ENCODE data around the gene DLGAP3.
A peak's percentile ranks its signal among the peaks of the same experiment; 100 is the strongest.

The DLGAP3 gene

DNA sequence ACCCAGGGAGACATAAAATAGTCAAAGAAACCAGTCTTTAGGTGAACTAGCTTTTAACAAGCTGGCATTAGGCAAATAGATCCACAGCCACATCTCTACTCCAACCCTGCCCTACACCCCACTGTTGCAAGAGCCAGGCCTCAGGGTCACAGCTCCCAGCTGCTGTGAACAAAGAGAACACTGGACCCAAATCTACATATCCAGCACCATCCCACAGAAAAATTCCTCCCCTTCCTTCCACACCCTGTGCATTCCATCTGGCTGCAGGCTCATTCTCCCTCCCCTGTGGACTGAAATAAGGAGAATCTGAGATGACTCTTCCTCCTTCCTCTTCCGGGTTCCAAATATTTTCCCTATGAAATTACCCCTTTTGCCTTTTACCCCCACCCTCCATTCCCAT, 23.2 kb downstream of the DLGAP3 start:
- DNase-seq: no peak

- DNase-seq: no peak
These were observed 24.4 kb downstream of the DLGAP3 start for GRCh38 chr1:34905098-34905459.

GRCh38 chr1:34904236-34905097, 25.0 kb downstream of the DLGAP3 start:
- DNase-seq: no peak

- DNase-seq: no peak
These were observed 27.5 kb downstream of the DLGAP3 start for GRCh38 chr1:34901919-34902318.

DNA sequence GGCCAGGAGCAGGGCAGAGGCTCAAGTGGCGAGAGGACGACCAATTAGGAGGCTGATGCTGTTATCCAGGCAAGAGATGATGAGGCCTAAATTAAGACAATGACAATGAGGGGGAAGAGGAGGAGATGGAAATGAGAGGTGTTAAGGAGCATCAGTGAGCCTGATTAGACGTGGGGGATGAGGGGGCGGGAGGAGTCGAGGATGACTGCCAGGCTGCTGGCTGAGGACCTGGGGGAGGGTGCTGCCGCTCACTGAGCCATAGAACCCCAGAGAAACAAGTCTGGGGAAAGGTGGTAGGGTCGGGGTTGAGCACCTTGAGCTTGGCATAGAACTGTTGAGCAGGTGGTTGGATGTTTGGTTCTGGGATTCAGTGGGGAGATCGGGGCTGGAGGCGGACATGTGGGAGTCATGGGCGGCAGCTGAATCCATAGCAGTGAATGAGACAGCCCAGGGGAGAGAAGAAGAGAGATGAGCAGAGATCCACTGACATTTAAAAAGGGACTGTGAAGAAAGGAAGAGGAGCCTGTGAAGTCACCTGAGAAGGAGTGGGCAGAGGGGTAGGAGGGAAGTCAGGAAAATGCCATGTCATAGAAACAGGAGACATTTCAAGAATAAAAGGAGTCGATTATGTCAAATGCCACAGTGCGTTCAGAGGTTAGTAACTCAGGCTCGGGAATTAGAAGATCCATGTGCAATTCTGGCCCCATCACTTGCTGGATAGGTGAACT, 28.5 kb downstream of the DLGAP3 start:
- peak in 23 of 56 donors; percentile 8 to 72 (median 37) for DNase-seq

DNA sequence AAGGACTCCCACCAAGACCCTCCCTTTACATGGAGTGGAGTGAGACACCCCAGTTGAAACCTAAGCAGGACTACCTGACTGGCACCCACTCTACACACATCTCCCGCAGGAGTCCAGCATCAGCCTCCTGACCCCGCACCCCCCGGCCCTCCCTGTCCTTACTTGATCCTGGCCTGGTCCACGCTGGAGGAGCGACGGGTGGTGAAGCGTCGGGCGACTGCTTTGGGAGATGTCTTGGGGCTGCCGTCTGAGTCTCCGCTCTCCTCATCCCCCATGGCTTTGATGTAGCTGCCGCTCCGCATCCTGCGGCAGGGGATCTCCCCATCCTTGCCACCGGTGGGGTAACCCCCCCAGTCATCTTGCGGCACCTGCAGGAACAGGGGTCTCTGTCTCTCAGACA, 29.5 kb downstream of the DLGAP3 start:
- DNase-seq: no peak

GRCh38 chr1:34899471-34899870, 30.0 kb downstream of the DLGAP3 start:
- no peak for DNase-seq

DNA sequence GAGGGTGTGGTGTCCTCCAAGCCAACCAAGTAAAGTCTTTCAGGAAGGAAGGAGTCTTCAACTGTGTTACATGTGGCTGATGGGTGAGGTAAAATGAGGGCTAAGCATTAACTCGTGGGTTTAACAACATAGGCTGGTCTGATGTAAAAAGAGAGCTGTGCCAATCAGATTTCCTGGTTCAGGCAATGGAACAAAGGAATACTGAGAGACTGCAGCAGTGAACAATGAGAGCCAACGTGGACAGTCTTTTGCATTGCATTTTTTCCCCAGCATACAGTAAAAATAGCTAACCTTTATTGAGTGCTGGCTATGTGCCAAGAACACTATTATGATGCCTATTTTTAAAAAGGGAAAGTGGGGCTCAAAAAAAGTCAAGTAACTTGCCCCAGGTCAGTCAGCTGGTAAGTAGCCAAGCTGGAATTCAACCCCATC, 31.1 kb downstream of the DLGAP3 start:
- DNase-seq: no peak

- DNase-seq: no peak
These were observed 32.8 kb downstream of the DLGAP3 start for GRCh38 chr1:34896612-34897011.

- no peak for DNase-seq
These were observed 39.7 kb downstream of the DLGAP3 start for GRCh38 chr1:34889705-34890104.

GRCh38 chr1:34887593-34887992, 41.9 kb downstream of the DLGAP3 start:
- no peak for DNase-seq

- peak in 3 of 56 donors; percentile 7 to 28 (median 9) for DNase-seq
These were observed 43.8 kb downstream of the DLGAP3 start for GRCh38 chr1:34885405-34886247.

DNA sequence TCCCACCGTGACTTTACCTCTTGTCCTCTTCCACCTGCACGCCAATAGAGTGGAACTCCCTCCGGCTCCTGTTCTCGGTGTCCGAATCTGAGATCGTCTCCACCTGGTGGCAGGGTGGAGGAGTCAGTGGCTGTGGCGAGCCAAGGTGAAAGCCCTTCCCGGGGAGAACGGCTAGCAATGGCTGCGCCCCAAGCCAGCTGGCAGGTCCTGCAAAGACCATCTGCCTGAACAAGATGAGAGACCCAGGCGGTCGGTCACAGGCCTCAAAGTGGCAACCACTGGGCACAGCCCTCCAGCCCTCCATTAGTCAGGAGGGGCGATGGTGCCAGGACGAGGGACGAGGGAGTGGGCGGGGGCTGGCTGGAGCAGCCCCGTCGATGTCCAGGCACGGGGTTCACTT, 44.5 kb downstream of the DLGAP3 start:
- DNase-seq: no peak

GRCh38 chr1:34884536-34884935, 44.9 kb downstream of the DLGAP3 start:
- DNase-seq: no peak

- DNase-seq: no peak
These were observed 50.2 kb downstream of the DLGAP3 start for GRCh38 chr1:34879230-34879629.

DNA sequence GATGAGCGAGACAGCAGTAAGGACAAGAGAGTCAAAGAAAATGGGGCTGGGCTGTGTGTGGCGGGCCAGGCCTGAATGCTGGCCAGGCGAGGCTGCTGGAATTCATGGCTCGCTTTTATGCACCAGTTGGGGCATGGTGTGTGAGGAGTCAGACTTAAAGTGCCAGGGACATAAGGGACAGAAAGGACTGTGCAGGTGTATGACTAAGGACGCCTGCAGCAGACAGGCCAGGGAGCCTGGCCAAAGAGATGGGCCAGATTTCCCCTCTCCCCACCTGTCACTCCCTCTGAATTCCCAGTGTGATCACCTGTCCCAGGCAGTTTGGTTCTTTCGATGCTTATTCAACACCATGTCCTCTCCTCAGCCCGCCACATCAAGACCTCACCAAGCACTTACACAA, 53.0 kb downstream of the DLGAP3 start:
- DNase-seq: no peak

- DNase-seq: no peak
These were observed 55.0 kb downstream of the DLGAP3 start for GRCh38 chr1:34874296-34874952.

DNA sequence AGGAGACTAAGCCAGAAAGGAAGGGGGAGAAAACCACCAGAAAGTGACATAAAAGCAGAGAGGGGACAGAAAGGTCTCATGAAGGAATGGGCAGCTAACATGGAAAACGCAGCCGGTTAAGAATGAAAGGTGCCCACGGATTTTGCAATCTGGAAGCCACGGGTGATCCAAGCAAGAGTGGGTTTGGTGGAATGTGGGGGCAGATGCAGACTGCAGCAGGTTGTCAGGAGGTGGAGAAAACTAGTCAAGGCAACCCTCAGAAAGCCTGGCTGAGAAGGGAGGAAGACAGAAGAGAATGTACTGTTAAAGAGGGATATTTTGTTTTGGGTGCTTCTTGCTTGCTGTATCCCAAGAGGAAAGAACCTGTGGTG, 57.3 kb downstream of the DLGAP3 start:
- DNase-seq: peak in 15 of 56 donors; percentile 8 to 64 (median 34)

DNA sequence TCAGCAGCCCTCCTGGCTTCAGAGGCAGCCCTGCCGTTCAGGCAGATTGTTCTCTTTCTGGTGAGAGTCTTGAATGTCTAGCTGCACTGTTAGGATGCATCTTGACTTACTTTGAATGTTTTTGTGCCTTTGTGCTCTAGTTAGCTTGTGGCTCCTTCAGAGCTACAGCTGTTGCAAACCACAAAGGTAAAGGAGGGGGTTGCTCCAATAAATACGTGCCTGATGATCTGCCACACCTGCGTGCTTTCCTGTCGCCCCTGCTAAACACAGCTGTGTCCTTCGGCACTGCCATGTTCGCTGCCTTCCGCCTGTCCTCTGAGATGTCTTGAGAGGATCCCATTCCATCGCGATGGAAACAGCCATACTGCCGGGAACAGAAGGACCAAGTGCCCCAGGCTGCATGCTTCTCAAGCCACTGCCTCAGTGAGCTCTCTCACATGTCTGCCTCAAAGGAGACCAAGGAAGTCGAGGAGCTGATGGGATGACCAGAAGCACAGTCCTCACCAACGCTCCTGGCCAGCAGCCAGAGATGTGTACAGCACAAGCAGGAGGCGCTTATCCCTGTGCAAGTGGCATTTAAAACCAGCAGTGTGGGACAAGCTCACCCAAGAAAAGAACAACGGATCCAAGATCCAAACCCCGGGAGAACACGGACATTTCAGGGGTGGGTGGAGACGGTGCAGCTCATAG, 57.9 kb downstream of the DLGAP3 start:
- no peak for DNase-seq

DNA sequence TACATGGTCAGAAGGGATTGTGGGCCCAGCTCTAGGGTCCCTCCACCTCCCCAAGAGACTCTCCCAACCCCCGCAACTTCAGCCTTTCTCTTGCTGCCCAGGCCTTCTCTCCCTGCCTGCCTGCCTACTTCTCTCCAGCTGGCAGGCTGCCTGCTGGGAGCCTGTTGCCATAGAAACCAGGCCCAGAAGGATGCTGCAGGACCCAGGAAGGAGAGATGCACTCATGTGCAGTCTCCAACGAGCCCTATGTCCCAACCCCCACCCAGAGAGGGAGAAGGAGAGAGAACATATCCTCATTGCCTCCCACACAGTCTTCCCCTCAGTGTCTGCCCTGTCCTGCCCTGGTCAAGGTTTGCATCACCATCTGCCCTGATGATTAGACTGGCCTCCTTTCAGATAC, 59.1 kb downstream of the DLGAP3 start:
- peak in 16 of 56 donors; percentile 8 to 62 (median 18) for DNase-seq

GRCh38 chr1:34869760-34870159, 59.7 kb downstream of the DLGAP3 start:
- no peak for DNase-seq

Data from nucleus accumbens (tissue), 56 donors.